Measurements from ENCODE around the gene TMEM151B.

The TMEM151B gene

DNA sequence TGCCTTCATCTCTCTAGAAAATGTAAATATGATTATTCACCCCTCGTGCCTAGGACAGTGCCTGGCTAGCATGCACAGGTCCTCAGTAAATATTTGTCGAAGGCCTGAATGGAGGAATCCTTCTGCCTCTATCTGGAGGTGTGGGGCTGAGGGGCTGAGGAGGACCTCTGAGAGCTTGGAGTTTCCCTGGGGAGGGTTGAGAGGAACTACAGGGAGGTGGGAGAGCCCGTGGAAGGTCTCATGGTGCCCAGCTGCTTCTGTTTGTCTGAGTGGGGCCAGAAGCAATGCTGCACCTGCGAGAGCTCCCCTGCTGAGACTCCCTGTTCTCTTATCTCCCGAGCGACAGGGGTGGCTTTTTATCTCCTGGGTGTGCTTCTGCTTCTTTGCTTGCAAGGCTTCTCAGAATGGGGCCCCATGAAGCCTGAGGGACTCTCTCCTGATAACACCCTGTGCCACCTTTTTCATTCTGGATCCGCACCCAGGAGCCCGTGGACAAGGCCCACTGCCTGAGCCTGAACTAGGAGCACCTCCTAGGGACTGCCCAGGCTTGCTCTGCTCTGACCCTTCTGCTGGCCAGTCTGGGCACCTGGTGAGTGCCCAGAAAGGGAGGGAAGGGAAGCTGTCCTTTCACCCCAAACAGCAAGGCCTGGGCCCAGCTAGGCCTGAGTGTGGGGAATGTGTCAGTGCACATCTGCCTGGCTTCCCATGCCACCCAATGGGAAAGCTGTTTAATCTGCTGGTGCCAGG, 44.5 kb upstream of the TMEM151B start:
- Histone ChIP-seq H3K27me3 (ENCODE audit: insufficient read depth, low read length) (no peaks in the 10 kb centered on the region), H3K4ac (ENCODE audit: low read depth, low read length) (peak overlapping the region; percentile 27), H3K9ac (ENCODE audit: low read length) (no peak overlapping the region), H3K18ac (ENCODE audit: low read length) (peak overlapping the region; percentile 79), H4K91ac (ENCODE audit: low read depth, low read length) (peak overlapping the region; percentile 54), H3K4me1 (ENCODE audit: control insufficient read depth in 1 of 2, insufficient read depth in 2 of 2, low read length in 2 of 2) (peaks cover 68 to 71% of the 10 kb centered on the region in 2 experiments), H3K14ac (ENCODE audit: low read length) (peak overlapping the region; percentile 64), H3K23ac (ENCODE audit: low read length) (no peak overlapping the region), H4K12ac (ENCODE audit: low read depth, low read length) (peak overlapping the region; percentile 16), H2BK12ac (ENCODE audit: low read length) (peak overlapping the region; percentile 50), H3K4me3 (ENCODE audit: low read depth, low read length) (no peak overlapping the region), H3K79me1 (ENCODE audit: low read length) (peaks cover 30% of the 10 kb centered on the region), H3K36me3 (ENCODE audit: control insufficient read depth in 1 of 2, insufficient read depth in 2 of 2, low read length in 2 of 2) (peaks cover 21 to 24% of the 10 kb centered on the region in 2 experiments), H2BK120ac (ENCODE audit: insufficient read depth, low read length, poor library complexity) (no peak overlapping the region), H4K8ac (ENCODE audit: low read depth, low read length) (no peak overlapping the region), H2BK5ac (ENCODE audit: low read depth, low read length, poor library complexity) (no peak overlapping the region), H3K79me2 (ENCODE audit: control insufficient read depth, insufficient read depth, low read length, poor library complexity) (peaks cover 7% of the 10 kb centered on the region), H3K4me2 (ENCODE audit: low read length) (no peak overlapping the region), H2AK5ac (ENCODE audit: low read length) (peak overlapping the region; percentile 79), H2AFZ (ENCODE audit: insufficient read depth, low read length, poor library complexity) (no peak overlapping the region), H3K27ac (ENCODE audit: low read depth, low read length) (no peak overlapping the region), H3K9me3 (ENCODE audit: insufficient read depth, low read depth, low read length) (no peaks in the 10 kb centered on the region)
- no peak for DNase-seq
- no CpG with 5 or more reads among the region's 8 CpGs for WGBS (ENCODE audit: extremely low coverage, insufficient coverage, insufficient read length)

DNA sequence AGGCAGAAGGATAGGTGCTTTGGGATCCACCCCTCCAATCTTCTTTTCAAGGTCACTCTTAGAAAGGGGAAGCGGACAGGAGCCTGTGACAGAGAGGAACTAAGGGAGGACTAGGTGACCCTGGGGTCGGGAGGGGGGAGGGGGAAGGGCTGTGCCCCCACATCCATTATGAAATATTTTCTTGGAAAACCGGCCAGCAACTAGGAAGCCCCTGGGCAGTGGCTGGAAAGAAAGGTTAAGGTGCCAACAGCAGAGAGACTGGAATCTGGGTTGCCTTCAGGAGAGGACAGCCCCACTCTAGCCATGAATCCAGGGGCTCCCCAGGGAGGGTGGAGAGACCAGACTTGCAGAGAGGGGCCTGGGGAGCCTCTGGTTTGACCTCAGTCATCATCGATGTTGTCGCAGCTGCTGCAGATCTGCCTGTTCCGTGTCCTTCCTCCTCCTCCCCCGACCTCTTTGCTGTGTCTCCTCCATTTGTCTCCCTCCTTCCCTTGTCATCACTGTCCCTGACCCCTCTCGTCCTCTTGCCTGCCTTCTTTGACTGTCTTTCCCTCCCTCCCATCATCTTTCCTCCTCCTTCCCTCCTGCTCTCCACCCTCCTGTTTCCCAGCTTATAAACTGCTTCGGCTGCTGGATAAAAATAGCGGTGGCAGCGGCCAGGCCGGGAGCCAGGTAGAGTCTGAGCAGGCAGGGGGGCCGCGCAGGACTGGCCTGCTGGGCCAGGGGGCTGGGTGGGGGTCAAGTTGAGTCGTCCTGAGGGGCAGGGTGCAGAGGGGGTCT, 43.7 kb upstream of the TMEM151B start:
- Histone ChIP-seq H3K79me1 (ENCODE audit: low read length) (peaks cover 29% of the 10 kb centered on the region), H2BK120ac (ENCODE audit: insufficient read depth, low read length, poor library complexity) (no peak overlapping the region), H3K4me3 (ENCODE audit: low read depth, low read length) (no peak overlapping the region), H3K79me2 (ENCODE audit: control insufficient read depth, insufficient read depth, low read length, poor library complexity) (peaks cover 7% of the 10 kb centered on the region), H3K36me3 (ENCODE audit: control insufficient read depth in 1 of 2, insufficient read depth in 2 of 2, low read length in 2 of 2) (peaks cover 25 to 26% of the 10 kb centered on the region in 2 experiments), H4K8ac (ENCODE audit: low read depth, low read length) (no peak overlapping the region), H3K9me3 (ENCODE audit: insufficient read depth, low read depth, low read length) (no peaks in the 10 kb centered on the region), H2AK5ac (ENCODE audit: low read length) (peak overlapping the region; percentile 79), H3K14ac (ENCODE audit: low read length) (peak overlapping the region; percentile 64), H3K4me2 (ENCODE audit: low read length) (peak overlapping the region; percentile 15), H2AFZ (ENCODE audit: insufficient read depth, low read length, poor library complexity) (no peak overlapping the region), H2BK5ac (ENCODE audit: low read depth, low read length, poor library complexity) (no peak overlapping the region), H3K4ac (ENCODE audit: low read depth, low read length) (no peak overlapping the region), H3K27ac (ENCODE audit: low read depth, low read length) (no peak overlapping the region), H2BK12ac (ENCODE audit: low read length) (peak overlapping the region; percentile 50), H3K4me1 (ENCODE audit: control insufficient read depth in 1 of 2, insufficient read depth in 2 of 2, low read length in 2 of 2) (peaks cover 63 to 72% of the 10 kb centered on the region in 2 experiments), H3K23ac (ENCODE audit: low read length) (no peak overlapping the region), H4K12ac (ENCODE audit: low read depth, low read length) (no peak overlapping the region), H3K9ac (ENCODE audit: low read length) (no peak overlapping the region), H3K27me3 (ENCODE audit: insufficient read depth, low read length) (no peaks in the 10 kb centered on the region), H3K18ac (ENCODE audit: low read length) (peak overlapping the region; percentile 79), H4K91ac (ENCODE audit: low read depth, low read length) (peak overlapping the region; percentile 54)
- no peak for DNase-seq
- WGBS (ENCODE audit: extremely low coverage, insufficient coverage, insufficient read length), result no CpG with 5 or more reads among the region's 15 CpGs

DNA sequence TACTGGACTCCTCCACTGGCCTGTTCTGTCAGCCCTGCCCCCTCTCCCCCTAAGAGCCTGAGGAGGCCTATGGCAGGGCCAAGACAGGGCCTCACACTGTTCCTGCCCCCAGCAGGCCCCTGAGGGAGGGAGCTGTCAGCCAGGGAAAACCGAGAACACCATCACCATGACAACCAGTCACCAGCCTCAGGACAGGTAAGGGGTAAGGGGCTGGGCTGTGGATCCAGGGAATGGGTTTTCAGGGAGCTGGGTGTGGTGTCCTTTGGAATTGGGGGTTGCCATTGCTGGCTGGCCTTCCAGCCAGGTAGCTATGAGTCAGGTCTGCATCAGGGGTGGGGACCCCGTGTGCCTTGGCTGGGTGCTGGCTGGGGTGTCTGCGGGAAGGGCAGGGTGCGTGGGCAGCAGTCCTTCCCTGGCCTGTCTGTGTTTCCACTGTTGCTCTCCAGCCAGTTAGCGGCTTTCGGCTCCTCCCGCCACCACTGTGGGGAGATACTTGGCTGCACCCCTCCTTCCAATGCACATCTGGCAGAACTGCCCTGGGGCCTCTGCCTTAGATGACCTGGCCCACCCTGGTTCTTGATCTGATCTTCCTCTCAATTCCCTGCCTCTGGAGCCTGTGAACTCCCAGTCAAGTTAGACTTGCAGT, 43.0 kb upstream of the TMEM151B start:
- peaks cover 25% of the 10 kb centered on the region for H3K79me1 ChIP-seq (ENCODE audit: low read length)
- H3K4me1 ChIP-seq (ENCODE audit: control insufficient read depth in 1 of 2, insufficient read depth in 2 of 2, low read length in 2 of 2), result peaks cover 57 to 67% of the 10 kb centered on the region in 2 experiments
- H3K4me3 ChIP-seq (ENCODE audit: low read depth, low read length), result no peak overlapping the region
- H3K36me3 ChIP-seq (ENCODE audit: control insufficient read depth in 1 of 2, insufficient read depth in 2 of 2, low read length in 2 of 2), result peaks cover 30 to 31% of the 10 kb centered on the region in 2 experiments
- no peak overlapping the region for H3K23ac ChIP-seq (ENCODE audit: low read length)
- H3K9ac ChIP-seq (ENCODE audit: low read length), result no peak overlapping the region
- no peak overlapping the region for H2AFZ ChIP-seq (ENCODE audit: insufficient read depth, low read length, poor library complexity)
- peaks cover 3% of the 10 kb centered on the region for H3K9me3 ChIP-seq (ENCODE audit: insufficient read depth, low read depth, low read length)
- no peak overlapping the region for H4K91ac ChIP-seq (ENCODE audit: low read depth, low read length)
- H3K27ac ChIP-seq (ENCODE audit: low read depth, low read length), result no peak overlapping the region
- H3K4me2 ChIP-seq (ENCODE audit: low read length), result no peak overlapping the region
- no CpG with 5 or more reads among the region's 7 CpGs for WGBS (ENCODE audit: extremely low coverage, insufficient coverage, insufficient read length)
- peak overlapping the region; percentile 7 for H3K14ac ChIP-seq (ENCODE audit: low read length)
- peak overlapping the region; percentile 5 for H3K18ac ChIP-seq (ENCODE audit: low read length)
- H3K4ac ChIP-seq (ENCODE audit: low read depth, low read length), result no peak overlapping the region
- no peak overlapping the region for H2AK5ac ChIP-seq (ENCODE audit: low read length)
- no peak overlapping the region for H4K12ac ChIP-seq (ENCODE audit: low read depth, low read length)
- peaks cover 5% of the 10 kb centered on the region for H3K79me2 ChIP-seq (ENCODE audit: control insufficient read depth, insufficient read depth, low read length, poor library complexity)
- no peaks in the 10 kb centered on the region for H3K27me3 ChIP-seq (ENCODE audit: insufficient read depth, low read length)
- no peak for DNase-seq
- H4K8ac ChIP-seq (ENCODE audit: low read depth, low read length), result no peak overlapping the region
- no peak overlapping the region for H2BK12ac ChIP-seq (ENCODE audit: low read length)
- H2BK5ac ChIP-seq (ENCODE audit: low read depth, low read length, poor library complexity), result no peak overlapping the region
- H2BK120ac ChIP-seq (ENCODE audit: insufficient read depth, low read length, poor library complexity), result no peak overlapping the region

DNA sequence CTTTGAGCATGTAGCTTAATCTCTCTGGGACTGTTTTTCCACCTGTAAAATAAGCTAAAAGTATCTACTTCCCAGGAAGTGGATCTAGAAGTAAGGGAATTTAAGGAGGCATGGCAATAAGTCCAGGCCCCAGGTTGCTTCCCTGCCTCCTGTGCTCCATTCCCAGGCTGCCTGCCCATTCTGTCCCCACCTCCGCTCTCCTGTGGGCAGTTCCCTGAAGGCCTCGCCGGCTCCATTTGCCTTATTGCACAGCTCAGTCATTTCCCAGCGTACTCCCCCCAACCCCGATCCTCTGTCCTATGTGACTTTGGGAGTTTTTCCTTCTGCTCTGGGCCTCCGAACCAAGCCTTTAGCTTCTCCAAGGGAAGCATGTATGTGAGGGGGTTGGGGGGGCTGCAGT, 42.2 kb upstream of the TMEM151B start:
- Histone ChIP-seq H4K91ac (ENCODE audit: low read depth, low read length) (no peak overlapping the region), H3K4ac (ENCODE audit: low read depth, low read length) (no peak overlapping the region), H4K8ac (ENCODE audit: low read depth, low read length) (no peak overlapping the region), H2BK120ac (ENCODE audit: insufficient read depth, low read length, poor library complexity) (no peak overlapping the region), H3K23ac (ENCODE audit: low read length) (no peak overlapping the region), H4K12ac (ENCODE audit: low read depth, low read length) (no peak overlapping the region), H2AFZ (ENCODE audit: insufficient read depth, low read length, poor library complexity) (no peak overlapping the region), H3K36me3 (ENCODE audit: control insufficient read depth in 1 of 2, insufficient read depth in 2 of 2, low read length in 2 of 2) (peaks cover 36 to 37% of the 10 kb centered on the region in 2 experiments), H2AK5ac (ENCODE audit: low read length) (peak overlapping the region; percentile 4), H3K79me1 (ENCODE audit: low read length) (peaks cover 24% of the 10 kb centered on the region), H3K4me2 (ENCODE audit: low read length) (no peak overlapping the region), H2BK5ac (ENCODE audit: low read depth, low read length, poor library complexity) (no peak overlapping the region), H3K9ac (ENCODE audit: low read length) (no peak overlapping the region), H3K18ac (ENCODE audit: low read length) (no peak overlapping the region), H3K9me3 (ENCODE audit: insufficient read depth, low read depth, low read length) (peaks cover 3% of the 10 kb centered on the region), H2BK12ac (ENCODE audit: low read length) (no peak overlapping the region), H3K4me3 (ENCODE audit: low read depth, low read length) (no peak overlapping the region), H3K4me1 (ENCODE audit: control insufficient read depth in 1 of 2, insufficient read depth in 2 of 2, low read length in 2 of 2) (peaks cover 50 to 62% of the 10 kb centered on the region in 2 experiments), H3K79me2 (ENCODE audit: control insufficient read depth, insufficient read depth, low read length, poor library complexity) (peaks cover 5% of the 10 kb centered on the region), H3K27ac (ENCODE audit: low read depth, low read length) (no peak overlapping the region), H3K14ac (ENCODE audit: low read length) (no peak overlapping the region), H3K27me3 (ENCODE audit: insufficient read depth, low read length) (no peaks in the 10 kb centered on the region)
- DNase-seq, result no peak
- WGBS (ENCODE audit: extremely low coverage, insufficient coverage, insufficient read length), result no CpG with 5 or more reads among the region's 6 CpGs

All from trophoblast cell (in vitro differentiated cells and primary cell).